ENCODE results near the gene SUSD4. TPM values are rescaled to one million over a fixed set of nuclear protein-coding genes. Genes with fewer than 3 reads are reported as not detected.

Gene SUSD4
- total RNA-seq, 1 donor from 2014 or later, result 7.0 TPM

- no peak for DNase-seq (ENCODE audit: extremely low spot score, unreplicated experiment)
- no peak for TF ChIP-seq CTCF (conservative IDR thresholded peaks at IDR 0.05)
- Mint-ChIP-seq H3K9me3 (no peaks in the 10 kb centered on the region), H3K4me3 (no peak overlapping the region), H3K27me3 (peaks cover 13% of the 10 kb centered on the region), H3K27ac (no peak overlapping the region), H3K36me3 (no peaks in the 10 kb centered on the region), H3K4me1 (ENCODE audit: unreplicated experiment) (no peaks in the 10 kb centered on the region)
Measured at GRCh38 chr1:223394242-223394641, 30.3 kb upstream of the SUSD4 start.

DNA sequence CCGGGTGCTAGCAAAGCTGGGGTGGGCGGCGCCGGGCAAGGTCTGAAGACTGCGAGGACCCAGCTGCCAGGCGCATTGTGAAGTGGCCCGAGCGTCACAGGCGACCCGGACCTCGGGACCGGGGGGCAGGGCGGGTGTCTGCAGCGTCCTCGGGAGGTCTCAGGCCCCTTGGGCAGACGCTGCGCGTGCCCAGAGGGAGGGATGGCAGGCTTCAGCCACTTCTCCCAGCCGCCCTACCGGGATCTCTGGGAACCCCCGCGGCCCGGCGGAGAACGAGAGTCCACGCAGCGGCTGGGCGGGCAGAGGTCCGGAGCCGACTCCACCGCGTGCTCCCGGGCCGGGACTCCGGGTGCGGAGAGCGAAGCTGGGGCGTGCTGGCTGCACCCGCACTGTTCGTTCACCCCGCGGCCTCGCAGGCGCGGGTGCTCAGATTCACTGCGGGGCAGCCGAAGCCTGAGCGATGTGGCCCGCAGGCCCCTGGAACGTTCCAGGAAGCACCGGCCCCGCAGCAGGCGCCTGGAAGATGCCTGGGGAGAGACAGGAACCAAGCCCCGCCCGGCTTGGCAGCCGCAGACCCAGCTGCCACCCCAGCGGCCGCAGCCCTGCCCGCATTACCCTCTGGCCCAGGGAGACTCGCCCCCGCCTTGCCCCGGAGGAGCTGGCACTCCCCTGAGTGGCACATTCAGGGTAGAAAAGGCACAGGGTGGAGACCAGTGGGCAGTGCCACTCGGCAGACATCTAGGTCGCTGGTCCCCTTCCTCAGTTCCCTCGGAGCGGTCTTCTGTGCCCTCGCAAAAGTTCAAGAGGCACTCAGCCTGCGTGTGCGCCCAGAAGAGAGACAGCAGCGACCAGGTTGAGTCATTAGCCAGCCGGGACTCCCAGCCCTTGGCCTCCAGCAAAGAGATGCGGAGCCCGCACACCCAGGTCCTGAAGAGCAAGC is 29.6 kb upstream of the SUSD4 start, which contains the start of gene CCDC185:
CCDC185 (plus strand) TSS at position 141 of the 940 bp plus-strand sequence; CDS start at position 202, 61 bp downstream.
- TF ChIP-seq CTCF (conservative IDR thresholded peaks at IDR 0.05), result no peak
- peaks cover 16% of the 10 kb centered on the region for H3K27me3 Mint-ChIP-seq
- no peaks in the 10 kb centered on the region for H3K36me3 Mint-ChIP-seq
- DNase-seq (ENCODE audit: extremely low spot score, unreplicated experiment), result no peak
- no peak within 1 kb of the TSS for H3K4me3 Mint-ChIP-seq
- H3K27ac Mint-ChIP-seq, result no peak within 1 kb of the TSS
- H3K4me1 Mint-ChIP-seq (ENCODE audit: unreplicated experiment), result no peaks in the 10 kb centered on the region
- H3K9me3 Mint-ChIP-seq, result no peaks in the 10 kb centered on the region

DNA sequence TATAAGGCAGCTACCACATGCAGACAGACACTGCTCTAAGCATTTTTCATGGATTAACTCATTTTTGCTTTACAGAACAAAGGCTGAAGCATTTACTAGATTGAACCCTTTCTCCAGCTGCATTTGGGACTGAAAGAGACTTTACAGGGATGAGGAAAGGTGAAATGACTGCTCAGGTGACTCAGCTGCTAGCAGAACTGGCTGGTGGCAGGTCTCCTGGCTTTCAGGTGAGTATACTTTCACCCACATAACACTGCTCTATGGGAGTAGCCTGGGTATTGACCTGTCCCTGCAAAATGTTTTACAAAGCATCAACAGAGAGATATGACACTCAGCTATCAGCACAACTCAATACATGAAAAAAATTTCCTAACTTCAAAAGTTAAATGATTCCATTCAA is 26.6 kb upstream of the SUSD4 start:
- Mint-ChIP-seq H3K4me3 (no peak overlapping the region), H3K27ac (no peak overlapping the region), H3K9me3 (no peaks in the 10 kb centered on the region), H3K36me3 (no peaks in the 10 kb centered on the region), H3K4me1 (ENCODE audit: unreplicated experiment) (no peaks in the 10 kb centered on the region), H3K27me3 (peaks cover 16% of the 10 kb centered on the region)
- TF ChIP-seq CTCF (conservative IDR thresholded peaks at IDR 0.05), result no peak
- no peak for DNase-seq (ENCODE audit: extremely low spot score, unreplicated experiment)

GRCh38 chr1:223386013-223386412 is 22.0 kb upstream of the SUSD4 start:
- no peak for DNase-seq (ENCODE audit: extremely low spot score, unreplicated experiment)
- no peak overlapping the region for H3K27ac Mint-ChIP-seq
- H3K36me3 Mint-ChIP-seq, result no peaks in the 10 kb centered on the region
- H3K27me3 Mint-ChIP-seq, result peaks cover 18% of the 10 kb centered on the region
- no peak overlapping the region for H3K4me3 Mint-ChIP-seq
- TF ChIP-seq CTCF (conservative IDR thresholded peaks at IDR 0.05), result no peak
- H3K9me3 Mint-ChIP-seq, result no peaks in the 10 kb centered on the region
- H3K4me1 Mint-ChIP-seq (ENCODE audit: unreplicated experiment), result no peaks in the 10 kb centered on the region

GRCh38 chr1:223378754-223379153 is 14.8 kb upstream of the SUSD4 start:
- no peak for TF ChIP-seq CTCF (conservative IDR thresholded peaks at IDR 0.05)
- DNase-seq (ENCODE audit: extremely low spot score, unreplicated experiment), result no peak
- Mint-ChIP-seq H3K27me3 (peaks cover 12% of the 10 kb centered on the region), H3K4me1 (ENCODE audit: unreplicated experiment) (no peaks in the 10 kb centered on the region), H3K9me3 (peaks cover 9% of the 10 kb centered on the region), H3K27ac (no peak overlapping the region), H3K4me3 (no peak overlapping the region), H3K36me3 (no peaks in the 10 kb centered on the region)

All from type B pancreatic cell (in vitro differentiated cells).